ENCODE data around the gene DSN1. TPM values are rescaled to one million over a fixed set of nuclear protein-coding genes. Genes with fewer than 3 reads are reported as not detected.

The DSN1 gene
- total and polyA plus RNA-seq, 2 donors (not counting 1 experiment from before 2014, with no cell fraction given): 8.3 to 13.4 TPM

- Histone ChIP-seq H3K4me1 (ENCODE audit: control insufficient read depth, extremely low read depth, insufficient read depth, low read length) (peaks cover 3% of the 10 kb centered on the region), H3K4me3 (replicated peaks in 1 of 4; ENCODE audit: control extremely low read depth in 1 of 4, insufficient read depth in 1 of 4, low read depth in 3 of 4, low read length in 4 of 4) (no peak overlapping the region), H3K27ac (ENCODE audit: insufficient read depth, low read length) (no peak overlapping the region), H2AFZ (ENCODE audit: low read length) (no peak overlapping the region), H3K4me2 (ENCODE audit: extremely low read depth, insufficient read depth, low read length) (no peak overlapping the region), H3K36me3 (ENCODE audit: control insufficient read depth, insufficient read depth, low read length) (peaks cover 4% of the 10 kb centered on the region), H3K9me3 (ENCODE audit: control insufficient read depth, insufficient read depth, low read depth, low read length) (no peaks in the 10 kb centered on the region), H4K20me1 (ENCODE audit: control insufficient read depth, extremely low read depth, insufficient read depth, low read length) (no peaks in the 10 kb centered on the region), H3K79me2 (ENCODE audit: control insufficient read depth, insufficient read depth, low read length) (no peaks in the 10 kb centered on the region), H3K27me3 (ENCODE audit: control insufficient read depth, insufficient read depth, low read length) (no peaks in the 10 kb centered on the region), H3K9ac (ENCODE audit: insufficient read depth, low read length) (no peak overlapping the region)
- TF ChIP-seq EZH2 (IDR thresholded peaks at IDR 0.05; ENCODE audit: low read length, missing control alignments) (no peak), CTCF (conservative IDR thresholded peaks at IDR 0.05 in 1 of 2, IDR thresholded peaks at IDR 0.05 in 1 of 2; ENCODE audit: low read depth in 1 of 2, low read length in 2 of 2) (no peak)
- DNase-seq (ENCODE audit: low read depth in 2 of 2): no peak
Observed at GRCh38 chr20:36756496-36756895, 17.1 kb downstream of the DSN1 start.

GRCh38 chr20:36754656-36755222 lies 18.8 kb downstream of the DSN1 start:
- Histone ChIP-seq H2AFZ (ENCODE audit: low read length) (no peak overlapping the region), H3K27me3 (ENCODE audit: control insufficient read depth, insufficient read depth, low read length) (no peaks in the 10 kb centered on the region), H3K27ac (ENCODE audit: insufficient read depth, low read length) (peak overlapping the region; percentile 37), H3K79me2 (ENCODE audit: control insufficient read depth, insufficient read depth, low read length) (no peaks in the 10 kb centered on the region), H4K20me1 (ENCODE audit: control insufficient read depth, extremely low read depth, insufficient read depth, low read length) (no peaks in the 10 kb centered on the region), H3K9me3 (ENCODE audit: control insufficient read depth, insufficient read depth, low read depth, low read length) (no peaks in the 10 kb centered on the region), H3K4me1 (ENCODE audit: control insufficient read depth, extremely low read depth, insufficient read depth, low read length) (peaks cover 3% of the 10 kb centered on the region), H3K4me2 (ENCODE audit: extremely low read depth, insufficient read depth, low read length) (no peak overlapping the region), H3K9ac (ENCODE audit: insufficient read depth, low read length) (no peak overlapping the region), H3K4me3 (replicated peaks in 1 of 4; ENCODE audit: control extremely low read depth in 1 of 4, insufficient read depth in 1 of 4, low read depth in 3 of 4, low read length in 4 of 4) (no peak overlapping the region), H3K36me3 (ENCODE audit: control insufficient read depth, insufficient read depth, low read length) (peaks cover 4% of the 10 kb centered on the region)
- DNase-seq (ENCODE audit: low read depth in 2 of 2): peak; percentile 53 to 95
- peak; percentile 87 to 90 for TF ChIP-seq CTCF (conservative IDR thresholded peaks at IDR 0.05 in 1 of 2, IDR thresholded peaks at IDR 0.05 in 1 of 2; ENCODE audit: low read depth in 1 of 2, low read length in 2 of 2)
- no peak for TF ChIP-seq EZH2 (IDR thresholded peaks at IDR 0.05; ENCODE audit: low read length, missing control alignments)

- Histone ChIP-seq H3K9me3 (ENCODE audit: control insufficient read depth, insufficient read depth, low read depth, low read length) (no peaks in the 10 kb centered on the region), H4K20me1 (ENCODE audit: control insufficient read depth, extremely low read depth, insufficient read depth, low read length) (no peaks in the 10 kb centered on the region), H2AFZ (ENCODE audit: low read length) (no peak overlapping the region), H3K4me1 (ENCODE audit: control insufficient read depth, extremely low read depth, insufficient read depth, low read length) (peaks cover 3% of the 10 kb centered on the region), H3K27ac (ENCODE audit: insufficient read depth, low read length) (no peak overlapping the region), H3K79me2 (ENCODE audit: control insufficient read depth, insufficient read depth, low read length) (no peaks in the 10 kb centered on the region), H3K4me2 (ENCODE audit: extremely low read depth, insufficient read depth, low read length) (no peak overlapping the region), H3K36me3 (ENCODE audit: control insufficient read depth, insufficient read depth, low read length) (peaks cover 2% of the 10 kb centered on the region), H3K27me3 (ENCODE audit: control insufficient read depth, insufficient read depth, low read length) (no peaks in the 10 kb centered on the region), H3K9ac (ENCODE audit: insufficient read depth, low read length) (no peak overlapping the region), H3K4me3 (replicated peaks in 1 of 4; ENCODE audit: control extremely low read depth in 1 of 4, insufficient read depth in 1 of 4, low read depth in 3 of 4, low read length in 4 of 4) (no peak overlapping the region)
- TF ChIP-seq CTCF (conservative IDR thresholded peaks at IDR 0.05 in 1 of 2, IDR thresholded peaks at IDR 0.05 in 1 of 2; ENCODE audit: low read depth in 1 of 2, low read length in 2 of 2) (no peak), EZH2 (IDR thresholded peaks at IDR 0.05; ENCODE audit: low read length, missing control alignments) (no peak)
- no peak for DNase-seq (ENCODE audit: low read depth in 2 of 2)
Observed at GRCh38 chr20:36752582-36752981, 21.0 kb downstream of the DSN1 start.
